Upper lobe of left lung (tissue), 6 donors: ENCODE results near the gene GATAD2A. TPM values are rescaled to one million over a fixed set of nuclear protein-coding genes. Genes with fewer than 3 reads are reported as not detected.

ENCODE experiments used
- ATAC-seq, 2 donors: fragments of 200-7000 bp; cut with Tn5 transposase; one replicate each; pipeline ENCODE4 v1.9.1; 2022; ENCODE audit warnings: mild to moderate bottlenecking in 2 of 2, moderate library complexity in 2 of 2; ENCODE audit not compliant: low FRiP score in 2 of 2
- DNase-seq, 2 donors: peaks; one replicate each; pipeline ENCODE4 v3.0.0-alpha.2; 2019 to 2020
- H3K27ac ChIP-seq, 4 donors: fragments of 200-600 bp; sonication (generic); one replicate each; pipeline ENCODE4 v1.5.1; 2016 to 2019
- H3K27me3 ChIP-seq, 4 donors: fragments of 200-600 bp; sonication (generic); one replicate each; pipeline ENCODE4 v1.5.1; 2017 to 2019
- H3K36me3 ChIP-seq, 4 donors: fragments of 200-600 bp; sonication (generic); one replicate each; pipeline ENCODE4 v1.5.1; 2016 to 2019
- H3K4me1 ChIP-seq, 4 donors: fragments of 200-600 bp; sonication (generic); one replicate each; pipeline ENCODE4 v1.5.1; 2018 to 2019
- H3K4me3 ChIP-seq, 4 donors: fragments of 200-600 bp; sonication (generic); one replicate each; pipeline ENCODE4 v1.5.1; 2017 to 2019; ENCODE audit warnings: mild to moderate bottlenecking in 2 of 4, moderate library complexity in 1 of 4
- H3K9me3 ChIP-seq, 4 donors: fragments of 200-600 bp; sonication (generic); one replicate each; pipeline ENCODE4 v1.5.1; 2018 to 2019
- CTCF ChIP-seq, 6 experiments: fragments of 450-650 bp in 4 of 6; fragments of 200-600 bp in 2 of 6; sonication (generic) in 2 of 6; IDR thresholded peaks; one replicate each; pipeline ENCODE4 v1.5.1; 2016 to 2019; ENCODE audit warnings: antibody characterized with exemption in 6 of 6
- EP300 ChIP-seq, 4 donors: sonication (generic); formaldehyde crosslinking; IDR thresholded peaks; one replicate each; pipeline ENCODE4 v1.5.1; 2017; ENCODE audit warnings: antibody characterized with exemption in 4 of 4, control low read depth in 2 of 4
- POLR2A ChIP-seq, 4 donors: fragments of 450-650 bp; IDR thresholded peaks; one replicate each; pipeline ENCODE4 v1.5.1; 2016 to 2017; ENCODE audit warnings: antibody characterized with exemption in 4 of 4, mild to moderate bottlenecking in 2 of 4
- POLR2AphosphoS5 ChIP-seq, 2 donors: sonication (generic); formaldehyde crosslinking; IDR thresholded peaks; one replicate each; pipeline ENCODE4 v1.5.1; 2017; ENCODE audit warnings: antibody characterized with exemption in 2 of 2
- WGBS, 2 donors: methylation state at CpG; one replicate each; pipeline ENCODE4 v1.1.5; 2017 to 2018; 5-methylcytosine and 5-hydroxymethylcytosine counted together
- total RNA-seq, 6 donors: library from RNA; depleted of rRNA in 4 of 6; stranded (reverse); fragments of >200 nt in 4 of 6; gene quantifications; one replicate each; pipeline versions ENCODE4 v1.1.0 to v1.2.1, GENCODE V29; 2016 to 2021
- donor health status: DM: no; HTN: no; CAD: no; lungs with moderate emphysema.
- donor health status: DM: no; HTN: yes; CAD: no; lungs with severe emphysema.

The GATAD2A gene
- total RNA-seq, 6 donors from 2014 or later, result 60.8 to 182 (median 88.0) TPM

- no peaks in the 10 kb centered on the region for H3K36me3 ChIP-seq
- DNase-seq (no peak), ATAC-seq (peak in 1 of 2 donors; percentile 14)
- peaks cover 19 to 40% (median 30%) of the 10 kb centered on the region in 4 donors for H3K4me1 ChIP-seq
- peaks cover 3 to 48% (median 31%) of the 10 kb centered on the region in 4 donors for H3K27me3 ChIP-seq
- WGBS, 2 donors, result 29 to 33% methylated on average over 3 to 7 of the region's 7 CpGs
- H3K27ac ChIP-seq, result no peak overlapping the region
- TF ChIP-seq POLR2AphosphoS5 (IDR thresholded peaks at IDR 0.05) (no peak), EP300 (IDR thresholded peaks at IDR 0.05) (no peak), POLR2A (IDR thresholded peaks at IDR 0.05) (no peak), CTCF (IDR thresholded peaks at IDR 0.05) (no peak)
- no peaks in the 10 kb centered on the region for H3K9me3 ChIP-seq
- H3K4me3 ChIP-seq, result no peak overlapping the region
These were observed 133.3 kb downstream of the GATAD2A start for GRCh38 chr19:19538785-19539166.

- DNase-seq (no peak), ATAC-seq (no peak)
- TF ChIP-seq POLR2AphosphoS5 (IDR thresholded peaks at IDR 0.05) (no peak), EP300 (IDR thresholded peaks at IDR 0.05) (no peak), POLR2A (IDR thresholded peaks at IDR 0.05) (no peak), CTCF (IDR thresholded peaks at IDR 0.05) (no peak)
- H3K9me3 ChIP-seq, result no peaks in the 10 kb centered on the region
- H3K27me3 ChIP-seq, result peaks cover 3 to 48% (median 31%) of the 10 kb centered on the region in 4 donors
- no peak overlapping the region for H3K27ac ChIP-seq
- no peak overlapping the region for H3K4me3 ChIP-seq
- 26 to 49% methylated on average over 11 to 19 of the region's 19 CpGs for WGBS, 2 donors
- H3K4me1 ChIP-seq, result peaks cover 19 to 40% (median 30%) of the 10 kb centered on the region in 4 donors
- no peaks in the 10 kb centered on the region for H3K36me3 ChIP-seq
These were observed 134.2 kb downstream of the GATAD2A start for GRCh38 chr19:19539698-19540063.

- WGBS, 2 donors, result 14 to 31% methylated on average over 19 to 22 of the region's 74 CpGs
- no peak overlapping the region for H3K27ac ChIP-seq
- DNase-seq (peak; percentile 73 to 94), ATAC-seq (peak in 1 of 2 donors; percentile 46)
- no peaks in the 10 kb centered on the region for H3K9me3 ChIP-seq
- H3K4me3 ChIP-seq, result peak overlapping the region in 3 of 4 donors; percentile 12 to 34 (median 24)
- TF ChIP-seq POLR2A (IDR thresholded peaks at IDR 0.05) (no peak), EP300 (IDR thresholded peaks at IDR 0.05) (no peak), CTCF (IDR thresholded peaks at IDR 0.05) (no peak), POLR2AphosphoS5 (IDR thresholded peaks at IDR 0.05) (no peak)
- H3K4me1 ChIP-seq, result peaks cover 19 to 40% (median 30%) of the 10 kb centered on the region in 4 donors
- H3K27me3 ChIP-seq, result peaks cover 3 to 48% (median 31%) of the 10 kb centered on the region in 4 donors
- H3K36me3 ChIP-seq, result no peaks in the 10 kb centered on the region
These were observed 134.7 kb downstream of the GATAD2A start for GRCh38 chr19:19540064-19540714.

- Histone ChIP-seq H3K4me3 (peak overlapping the region in 3 of 4 donors; percentile 12 to 34 (median 24)), H3K27me3 (peaks cover 3 to 48% (median 31%) of the 10 kb centered on the region in 4 donors), H3K9me3 (no peaks in the 10 kb centered on the region), H3K27ac (no peak overlapping the region), H3K36me3 (no peaks in the 10 kb centered on the region), H3K4me1 (peaks cover 19 to 40% (median 30%) of the 10 kb centered on the region in 4 donors)
- peak; percentile 9 to 56 for ATAC-seq
- TF ChIP-seq POLR2AphosphoS5 (IDR thresholded peaks at IDR 0.05), result no peak
- no peak for TF ChIP-seq EP300 (IDR thresholded peaks at IDR 0.05)
- no peak for TF ChIP-seq POLR2A (IDR thresholded peaks at IDR 0.05)
- no peak for TF ChIP-seq CTCF (IDR thresholded peaks at IDR 0.05)
- peak; percentile 74 to 88 for DNase-seq
- WGBS, 2 donors, result 2 to 6% methylated on average over 10 to 14 of the region's 45 CpGs
These were observed 135.4 kb downstream of the GATAD2A start for GRCh38 chr19:19540715-19541515.
